Esophagus muscularis mucosa (tissue), 4 donors: Measurements from ENCODE around the gene PIM2. TPM values are rescaled to one million over a fixed set of nuclear protein-coding genes. Genes with fewer than 3 reads are reported as not detected.

Experiments
- DNase-seq: peaks from one replicate; pipeline ENCODE4 v3.0.0-alpha.2; 2017; ENCODE audit errors: extremely low spot score
- H3K27ac ChIP-seq, 4 donors: fragments of 200-600 bp; sonication (generic); replicated peaks in 1 of 4; 1 replicate in 3 of 4; 2 replicates in 1 of 4; pipeline ENCODE4 v1.5.1; 2016 to 2019; ENCODE audit warnings: mild to moderate bottlenecking in 1 of 4
- H3K27me3 ChIP-seq, 4 donors: fragments of 200-600 bp; sonication (generic); one replicate each; pipeline versions ENCODE4 v1.5.1 to v1.6.0; 2016 to 2019
- H3K36me3 ChIP-seq, 4 donors: fragments of 200-600 bp; sonication (generic); one replicate each; pipeline ENCODE4 v1.5.1; 2016 to 2019
- H3K4me1 ChIP-seq, 4 donors: fragments of 200-600 bp; sonication (generic); one replicate each; pipeline ENCODE4 v1.5.1; 2016 to 2019
- H3K4me3 ChIP-seq, 4 donors: fragments of 200-600 bp; sonication (generic); 1 replicate in 2 of 4; 2 replicates in 2 of 4; pipeline ENCODE4 v1.5.1; 2016 to 2019; ENCODE audit warnings: mild to moderate bottlenecking in 4 of 4, moderate library complexity in 1 of 4
- H3K9me3 ChIP-seq, 4 donors: fragments of 200-600 bp; sonication (generic); 1 replicate in 3 of 4; 2 replicates in 1 of 4; pipeline ENCODE4 v1.5.1; 2016 to 2019
- EP300 ChIP-seq: sonication (generic); formaldehyde crosslinking; IDR thresholded peaks from one replicate; pipeline ENCODE4 v1.6.1; 2017; ENCODE audit warnings: antibody characterized with exemption
- POLR2A ChIP-seq: fragments of 450-650 bp; IDR thresholded peaks from one replicate; pipeline ENCODE4 v1.6.1; 2017; ENCODE audit warnings: antibody characterized with exemption, moderate library complexity, mild to moderate bottlenecking, low read depth
- POLR2AphosphoS5 ChIP-seq, 2 donors: sonication (generic); formaldehyde crosslinking; IDR thresholded peaks; one replicate each; pipeline ENCODE4 v1.6.1; 2017; ENCODE audit warnings: antibody characterized with exemption in 2 of 2
- WGBS: methylation state at CpG from one replicate; pipeline ENCODE4 v1.1.5; 2018; 5-methylcytosine and 5-hydroxymethylcytosine counted together
- intact Hi-C: fragments of 100-400 bp; cut with DNase I; formaldehyde crosslinking; loops from one replicate; pipeline ENCODE4 v1.15.1; 2023
- total RNA-seq, 4 donors: library from RNA; depleted of rRNA; stranded (reverse); fragments of >200 nt; gene quantifications; one replicate each; pipeline versions ENCODE4 v1.1.0 to v1.2.1, GENCODE V29; 2016
- TF ChIP-seq, protein P1 (sequence below), 3 experiments: fragments of 200-600 bp in 2 of 3; fragments of 450-650 bp in 1 of 3; sonication (generic) in 2 of 3; IDR thresholded peaks; one replicate each; pipeline ENCODE4 v1.5.1; 2017 to 2019; ENCODE audit warnings: antibody characterized with exemption in 3 of 3, mild to moderate bottlenecking in 2 of 3, moderate library complexity in 1 of 3

The PIM2 gene
- total RNA-seq, 4 donors from 2014 or later: 3.3 to 11.4 (median 7.3) TPM

DNA sequence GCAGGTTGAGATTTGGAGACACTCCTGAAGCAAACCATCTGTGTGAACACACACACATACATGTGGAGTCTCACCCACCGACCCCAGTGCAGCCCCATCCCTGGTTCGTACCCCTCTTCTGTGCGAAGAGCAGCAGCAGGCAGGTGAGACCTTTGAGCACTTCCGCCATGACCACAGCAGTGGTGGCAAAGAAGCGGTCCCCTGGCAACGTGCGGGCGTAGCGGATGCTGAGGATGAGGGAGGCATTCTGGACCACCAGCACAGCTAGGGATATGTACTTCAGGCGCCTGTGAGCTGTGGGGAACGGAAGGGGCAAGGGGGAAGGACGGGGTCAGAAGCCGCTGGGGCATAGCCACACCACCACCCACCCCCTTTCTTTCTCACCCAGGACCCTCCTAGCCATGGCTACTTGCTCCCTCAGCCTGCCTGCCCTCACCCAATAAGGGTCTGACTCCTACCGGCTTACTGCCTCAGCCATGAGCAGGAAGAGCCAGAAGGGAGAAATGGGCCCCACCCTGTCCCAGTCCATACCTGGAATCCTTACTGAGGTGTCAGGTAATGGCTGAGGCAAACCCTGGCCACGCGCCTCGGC is 9.0 kb downstream of the PIM2 start:
- no peak for TF ChIP-seq POLR2A
- no peak for TF ChIP-seq POLR2AphosphoS5 (IDR thresholded peaks at IDR 0.05)
- no peak for TF ChIP-seq EP300
- TF ChIP-seq, protein P1, sequence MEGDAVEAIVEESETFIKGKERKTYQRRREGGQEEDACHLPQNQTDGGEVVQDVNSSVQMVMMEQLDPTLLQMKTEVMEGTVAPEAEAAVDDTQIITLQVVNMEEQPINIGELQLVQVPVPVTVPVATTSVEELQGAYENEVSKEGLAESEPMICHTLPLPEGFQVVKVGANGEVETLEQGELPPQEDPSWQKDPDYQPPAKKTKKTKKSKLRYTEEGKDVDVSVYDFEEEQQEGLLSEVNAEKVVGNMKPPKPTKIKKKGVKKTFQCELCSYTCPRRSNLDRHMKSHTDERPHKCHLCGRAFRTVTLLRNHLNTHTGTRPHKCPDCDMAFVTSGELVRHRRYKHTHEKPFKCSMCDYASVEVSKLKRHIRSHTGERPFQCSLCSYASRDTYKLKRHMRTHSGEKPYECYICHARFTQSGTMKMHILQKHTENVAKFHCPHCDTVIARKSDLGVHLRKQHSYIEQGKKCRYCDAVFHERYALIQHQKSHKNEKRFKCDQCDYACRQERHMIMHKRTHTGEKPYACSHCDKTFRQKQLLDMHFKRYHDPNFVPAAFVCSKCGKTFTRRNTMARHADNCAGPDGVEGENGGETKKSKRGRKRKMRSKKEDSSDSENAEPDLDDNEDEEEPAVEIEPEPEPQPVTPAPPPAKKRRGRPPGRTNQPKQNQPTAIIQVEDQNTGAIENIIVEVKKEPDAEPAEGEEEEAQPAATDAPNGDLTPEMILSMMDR (IDR thresholded peaks at IDR 0.05): no peak
- 90% methylated on average over 16 of the region's 17 CpGs for WGBS

DNA sequence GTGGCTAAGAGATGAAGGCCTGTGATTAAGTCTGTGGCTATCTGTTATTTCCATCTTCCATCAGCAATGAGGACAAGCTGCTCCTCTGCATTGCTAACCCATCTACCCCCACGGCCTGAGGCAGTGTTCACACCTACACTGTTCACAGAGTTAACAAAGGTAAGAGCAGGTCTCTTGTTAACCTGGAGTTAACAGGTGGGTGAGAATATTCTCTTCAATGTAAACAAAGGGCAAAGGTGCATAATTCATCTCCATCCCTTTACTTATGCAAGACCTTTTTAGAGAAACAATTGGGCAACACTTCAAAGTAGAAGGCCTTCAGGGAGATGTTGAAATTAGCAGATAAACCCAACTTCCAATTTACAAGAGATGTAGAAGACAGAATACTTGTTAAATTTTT is 10.2 kb downstream of the PIM2 start:
- no peak for TF ChIP-seq EP300
- no peak for TF ChIP-seq POLR2AphosphoS5 (IDR thresholded peaks at IDR 0.05)
- TF ChIP-seq POLR2A: no peak
- TF ChIP-seq, protein P1 (IDR thresholded peaks at IDR 0.05): no peak
- Histone ChIP-seq H3K4me3 (no peak overlapping the region), H3K27ac (no peak overlapping the region), H3K36me3 (peaks cover 0 to 38% (median 27%) of the 10 kb centered on the region in 4 donors), H3K27me3 (no peaks in the 10 kb centered on the region), H3K9me3 (no peaks in the 10 kb centered on the region), H3K4me1 (peaks cover 5 to 21% (median 16%) of the 10 kb centered on the region in 4 donors)
- intact Hi-C loops: no loop called here
- DNase-seq: no peak
- 69% methylated on average over 1 of the region's 1 CpG for WGBS

More for the DNA sequence above, 9.0 kb downstream of the PIM2 start:
- peaks cover 0 to 40% (median 27%) of the 10 kb centered on the region in 4 donors for H3K36me3 ChIP-seq
- H3K27me3 ChIP-seq: no peaks in the 10 kb centered on the region
- H3K27ac ChIP-seq: no peak overlapping the region
- intact Hi-C loops: no loop called here
- H3K4me3 ChIP-seq: no peak overlapping the region
- H3K9me3 ChIP-seq: no peaks in the 10 kb centered on the region
- DNase-seq: no peak
- H3K4me1 ChIP-seq: peaks cover 5 to 21% (median 16%) of the 10 kb centered on the region in 4 donors

DNA sequence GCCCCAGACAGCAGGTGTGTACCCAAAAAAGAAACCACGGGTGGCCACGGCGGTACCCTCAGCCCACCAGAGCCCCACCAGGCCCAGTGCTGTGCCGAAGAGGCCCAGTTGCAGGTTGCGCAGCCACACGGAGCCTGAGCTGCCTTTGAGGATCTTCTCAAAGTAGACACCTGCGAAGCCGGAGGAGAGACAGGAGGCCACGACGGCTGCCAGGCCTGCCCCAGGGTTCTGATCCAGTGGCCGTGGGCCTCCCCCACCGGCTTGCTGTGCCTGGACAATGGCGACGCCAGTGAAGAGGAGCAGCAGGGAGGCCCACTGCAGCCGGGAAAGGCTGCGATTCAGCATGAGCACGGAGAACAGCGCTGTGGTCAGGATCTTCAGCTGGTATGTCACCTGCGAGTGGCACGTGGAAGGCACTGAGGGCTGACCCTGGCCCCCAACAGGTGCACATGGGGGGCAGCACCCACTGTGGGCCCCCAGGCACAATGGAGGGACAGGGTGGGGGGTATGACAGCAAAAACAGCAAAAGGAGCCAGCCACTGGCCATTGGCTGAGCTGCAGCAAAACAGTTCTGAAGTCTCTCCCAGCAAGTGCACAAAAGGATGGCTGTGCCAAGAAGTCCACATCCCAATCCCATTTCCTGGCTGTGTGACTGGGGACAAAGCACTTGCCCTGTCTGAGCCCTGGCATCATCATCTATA is 13.6 kb downstream of the PIM2 start:
- TF ChIP-seq EP300 (no peak), POLR2A (no peak), POLR2AphosphoS5 (IDR thresholded peaks at IDR 0.05) (no peak)
- TF ChIP-seq, protein P1 (IDR thresholded peaks at IDR 0.05): no peak
- peaks cover 0 to 69% (median 57%) of the 10 kb centered on the region in 4 donors for H3K36me3 ChIP-seq
- H3K4me1 ChIP-seq: peaks cover 0 to 7% (median 2%) of the 10 kb centered on the region in 4 donors
- no peak overlapping the region for H3K27ac ChIP-seq
- no peaks in the 10 kb centered on the region for H3K9me3 ChIP-seq
- DNase-seq: no peak
- 89% methylated on average over 20 of the region's 20 CpGs for WGBS
- no peaks in the 10 kb centered on the region for H3K27me3 ChIP-seq
- intact Hi-C loops: no loop called here
- no peak overlapping the region for H3K4me3 ChIP-seq

DNA sequence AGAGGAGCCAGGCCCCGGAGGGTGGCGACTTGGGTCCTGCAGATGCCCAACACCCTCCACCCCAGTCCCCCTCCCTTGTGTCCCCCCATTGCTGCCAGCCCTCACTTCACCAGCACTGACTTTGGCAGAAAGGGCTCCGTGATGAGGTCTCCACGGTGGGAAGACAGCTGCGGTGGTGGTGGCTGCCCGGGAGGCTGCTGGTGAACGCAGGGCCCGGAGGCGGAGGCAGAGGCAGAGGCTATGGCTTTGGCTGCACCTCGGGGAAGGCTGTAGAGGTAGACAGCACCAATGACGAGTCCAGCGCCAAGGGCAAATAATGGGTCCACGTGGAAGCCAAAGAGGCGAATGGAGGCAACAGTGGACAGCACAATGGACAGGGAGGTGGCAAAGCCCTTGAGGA is 14.2 kb downstream of the PIM2 start:
- intact Hi-C loops: no loop called here
- H3K4me3 ChIP-seq: no peak overlapping the region
- 87% methylated on average over 11 of the region's 14 CpGs for WGBS
- DNase-seq: no peak
- peaks cover 0 to 69% (median 59%) of the 10 kb centered on the region in 4 donors for H3K36me3 ChIP-seq
- no peaks in the 10 kb centered on the region for H3K9me3 ChIP-seq
- no peak overlapping the region for H3K27ac ChIP-seq
- H3K27me3 ChIP-seq: no peaks in the 10 kb centered on the region
- TF ChIP-seq POLR2A (no peak), POLR2AphosphoS5 (IDR thresholded peaks at IDR 0.05) (no peak), EP300 (no peak)
- TF ChIP-seq, protein P1 (IDR thresholded peaks at IDR 0.05): no peak
- H3K4me1 ChIP-seq: peaks cover 0 to 4% (median 2%) of the 10 kb centered on the region in 4 donors
